ENCODE measurements around the gene PHLDB1. TPM values are rescaled to one million over a fixed set of nuclear protein-coding genes. Genes with fewer than 3 reads are reported as not detected.

PHLDB1 gene
- total and polyA plus RNA-seq, 11 donors: 86.0 to 129 (median 113) TPM

DNA sequence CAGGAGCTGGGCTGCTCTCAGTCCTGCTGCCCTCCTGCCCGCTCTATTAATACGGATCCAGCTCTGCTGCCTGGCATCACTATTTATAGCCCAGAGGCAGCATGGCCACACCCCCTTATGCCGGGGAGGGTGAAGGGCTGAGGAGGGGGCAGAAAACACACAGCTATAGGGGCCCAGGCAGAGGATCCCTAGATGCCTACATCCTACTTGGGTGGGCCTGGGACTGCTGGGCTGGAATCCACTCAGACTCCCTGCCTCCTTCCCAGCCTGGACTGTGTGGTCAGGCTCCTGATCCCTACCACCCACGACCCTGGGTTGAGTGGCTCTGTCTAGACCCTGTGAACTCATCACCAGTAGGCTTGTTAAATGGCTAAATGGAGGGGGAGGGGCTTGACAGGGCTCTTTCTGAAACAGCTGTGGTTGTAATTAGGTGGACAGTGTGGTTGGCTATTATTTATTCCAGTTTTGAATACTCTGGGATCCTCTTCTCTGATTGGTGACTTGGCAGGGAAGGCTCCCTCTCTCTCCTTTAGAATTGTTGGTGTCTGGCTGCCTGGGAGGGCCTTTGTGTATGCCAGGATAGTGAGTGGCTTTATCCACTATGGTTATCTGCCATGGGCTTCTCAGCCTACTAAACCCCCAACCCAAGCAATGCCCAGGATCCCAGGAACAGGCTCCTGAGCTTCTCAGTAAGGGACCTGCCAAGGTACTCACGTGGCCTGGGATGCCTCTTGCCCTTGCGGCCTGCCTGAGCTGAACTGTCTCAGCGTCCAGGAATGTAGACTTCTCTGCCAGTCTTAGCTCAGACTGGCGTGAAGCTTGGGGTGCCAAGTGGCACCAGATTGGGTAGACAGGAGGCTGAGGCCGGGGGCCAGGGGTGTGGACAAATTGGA is 15.2 kb downstream of the PHLDB1 start:
- peaks cover 11 to 85% (median 67%) of the 10 kb centered on the region in 12 donors for H3K4me1 ChIP-seq
- peak; percentile 68 to 88 (median 77) for DNase-seq

DNA sequence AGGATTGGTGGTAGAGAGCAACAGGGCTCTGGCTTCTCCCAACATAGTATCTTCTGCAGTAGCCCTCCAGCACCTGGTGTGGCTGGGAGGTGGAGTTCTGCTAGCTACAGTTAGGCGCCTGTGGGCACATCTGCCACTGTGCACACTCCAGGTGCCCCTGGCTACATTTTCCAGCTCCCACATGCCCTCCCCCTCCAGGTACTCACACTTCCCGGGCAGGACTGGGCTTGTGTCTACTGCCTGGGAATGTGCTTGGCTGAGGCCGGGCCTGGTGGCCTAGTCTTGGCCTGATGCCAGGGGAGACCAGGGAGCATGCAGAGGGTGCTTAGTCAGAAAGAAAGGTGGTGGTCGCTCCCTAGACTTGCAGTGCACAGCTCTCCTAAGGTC is 15.8 kb downstream of the PHLDB1 start:
- Histone ChIP-seq H3K4me3 (peak overlapping the region in 1 of 12 donors; percentile 66), H3K9me3 (no peaks in the 10 kb centered on the region), H3K36me3 (peaks cover 0 to 65% (median 41%) of the 10 kb centered on the region in 9 donors), H3K4me1 (peaks cover 11 to 85% (median 66%) of the 10 kb centered on the region in 12 donors), H3K27me3 (no peaks in the 10 kb centered on the region), H3K27ac (peak overlapping the region in 11 of 12 donors; percentile 82 to 99 (median 93))
- ATAC-seq (peak in 1 of 4 donors; percentile 0), DNase-seq (peak in 4 of 5 donors; percentile 42 to 72 (median 61))
- 19 to 42% (median 39%) methylated on average over 3 to 4 of the region's 4 CpGs for WGBS, 4 donors
- TF ChIP-seq, protein P1, sequence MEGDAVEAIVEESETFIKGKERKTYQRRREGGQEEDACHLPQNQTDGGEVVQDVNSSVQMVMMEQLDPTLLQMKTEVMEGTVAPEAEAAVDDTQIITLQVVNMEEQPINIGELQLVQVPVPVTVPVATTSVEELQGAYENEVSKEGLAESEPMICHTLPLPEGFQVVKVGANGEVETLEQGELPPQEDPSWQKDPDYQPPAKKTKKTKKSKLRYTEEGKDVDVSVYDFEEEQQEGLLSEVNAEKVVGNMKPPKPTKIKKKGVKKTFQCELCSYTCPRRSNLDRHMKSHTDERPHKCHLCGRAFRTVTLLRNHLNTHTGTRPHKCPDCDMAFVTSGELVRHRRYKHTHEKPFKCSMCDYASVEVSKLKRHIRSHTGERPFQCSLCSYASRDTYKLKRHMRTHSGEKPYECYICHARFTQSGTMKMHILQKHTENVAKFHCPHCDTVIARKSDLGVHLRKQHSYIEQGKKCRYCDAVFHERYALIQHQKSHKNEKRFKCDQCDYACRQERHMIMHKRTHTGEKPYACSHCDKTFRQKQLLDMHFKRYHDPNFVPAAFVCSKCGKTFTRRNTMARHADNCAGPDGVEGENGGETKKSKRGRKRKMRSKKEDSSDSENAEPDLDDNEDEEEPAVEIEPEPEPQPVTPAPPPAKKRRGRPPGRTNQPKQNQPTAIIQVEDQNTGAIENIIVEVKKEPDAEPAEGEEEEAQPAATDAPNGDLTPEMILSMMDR (IDR thresholded peaks at IDR 0.05): no peak
- TF ChIP-seq POLR2A (IDR thresholded peaks at IDR 0.05): no peak
- intact Hi-C loops (cut with DNase I): loop anchor here in 2 of 10 donors (5.0 kb wide), 2 partner anchors 34 to 51 kb away; partner anchors contain the start of gene ARCN1 (in 1 of the 2)

More for the DNA sequence above, 15.2 kb downstream of the PHLDB1 start:
- ATAC-seq: peak; percentile 31 to 56 (median 45)
- WGBS, 4 donors: 31 to 45% (median 36%) methylated on average over 8 to 9 of the region's 9 CpGs
- no peaks in the 10 kb centered on the region for H3K27me3 ChIP-seq
- intact Hi-C loops (cut with DNase I): loop anchor here in 2 of 10 donors (5.0 kb wide), 2 partner anchors 35 to 50 kb away; partner anchors contain the start of gene ARCN1 (in 1 of the 2)
- peak overlapping the region; percentile 80 to 99 (median 91) for H3K27ac ChIP-seq
- H3K4me3 ChIP-seq: peak overlapping the region in 11 of 12 donors; percentile 36 to 76 (median 61)
- peaks cover 0 to 62% (median 36%) of the 10 kb centered on the region in 9 donors for H3K36me3 ChIP-seq
- TF ChIP-seq, protein P1 (IDR thresholded peaks at IDR 0.05): no peak
- peak in 1 of 2 donors; percentile 56 for TF ChIP-seq POLR2A (IDR thresholded peaks at IDR 0.05)
- no peaks in the 10 kb centered on the region for H3K9me3 ChIP-seq

DNA sequence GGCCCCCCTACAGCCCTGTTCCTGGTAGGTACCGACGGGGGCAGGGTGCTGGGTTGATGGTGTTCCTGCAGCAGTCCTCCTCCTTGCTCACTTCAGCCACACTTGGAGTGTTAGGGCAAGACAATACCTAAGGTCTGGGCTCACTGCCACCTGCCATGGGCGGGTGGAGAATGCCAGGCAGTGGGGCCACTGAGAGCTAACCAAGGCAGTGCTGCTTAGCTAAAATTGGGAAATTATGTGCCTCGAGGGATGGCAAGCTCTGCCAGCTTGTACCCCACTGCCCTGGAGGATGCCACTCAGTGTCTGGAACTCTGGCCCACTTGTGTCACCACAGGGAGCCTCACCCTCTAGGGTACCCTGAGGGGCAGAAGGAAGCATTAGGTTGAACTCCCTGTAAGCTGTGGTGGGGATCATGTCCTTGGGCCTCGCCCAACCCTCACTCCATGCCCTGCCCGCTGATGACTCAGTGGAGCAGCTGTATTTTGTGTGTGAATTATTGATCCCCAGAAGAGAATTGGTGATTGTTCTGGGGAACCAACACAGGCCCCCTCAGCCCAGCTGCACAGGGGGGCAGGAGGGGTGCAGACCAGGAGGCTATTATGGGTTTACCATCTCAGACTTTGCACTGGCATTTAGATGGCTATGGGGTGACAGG is 17.7 kb downstream of the PHLDB1 start:
- peak overlapping the region in 1 of 12 donors; percentile 37 for H3K27ac ChIP-seq

More for the DNA sequence above, 17.7 kb downstream of the PHLDB1 start:
- Histone ChIP-seq H3K36me3 (peaks cover 4 to 79% (median 58%) of the 10 kb centered on the region in 9 donors), H3K27me3 (no peaks in the 10 kb centered on the region), H3K9me3 (no peaks in the 10 kb centered on the region), H3K4me1 (peaks cover 11 to 85% (median 68%) of the 10 kb centered on the region in 12 donors), H3K4me3 (no peak overlapping the region)
- 63 to 95% (median 80%) methylated on average over 4 to 6 of the region's 6 CpGs for WGBS, 4 donors
- TF ChIP-seq, protein P1 (IDR thresholded peaks at IDR 0.05): no peak
- TF ChIP-seq POLR2A (IDR thresholded peaks at IDR 0.05): no peak
- intact Hi-C loops (cut with DNase I): no loop called here
- no peak for ATAC-seq
- peak in 2 of 5 donors; percentile 12 for DNase-seq

All from heart left ventricle (tissue), 16 donors.